Neuronal stem cell (in vitro differentiated cells): ENCODE data around the gene HPSE2.
"Not testable (repeated sequence)": the region's sequence is repeated elsewhere in the genome, so short reads cannot be mapped to it uniquely, and the experiment has no call there.

Experiments used
- DNase-seq: peaks from one replicate; pipeline ENCODE4 v3.0.0-alpha.2; 2013; ENCODE audit warnings: low spot score
- H2AFZ ChIP-seq: one replicate; pipeline ENCODE4 v1.6.1; 2013; ENCODE audit warnings: mild to moderate bottlenecking, low read length, inconsistent platforms
- H2AK5ac ChIP-seq: 2 replicates; pipeline ENCODE4 v1.6.1; 2013; ENCODE audit warnings: low read depth, mild to moderate bottlenecking, inconsistent platforms, low read length, moderate library complexity, mixed read lengths
- H2BK120ac ChIP-seq: 2 replicates; pipeline ENCODE4 v1.6.1; 2013; ENCODE audit warnings: low read depth, mild to moderate bottlenecking, inconsistent platforms, low read length, moderate library complexity, mixed read lengths
- H2BK12ac ChIP-seq: one replicate; pipeline ENCODE4 v1.6.1; 2013; ENCODE audit warnings: low read length, inconsistent platforms
- H2BK15ac ChIP-seq: 2 replicates; pipeline ENCODE4 v1.6.1; 2013; ENCODE audit warnings: mild to moderate bottlenecking, low read length, inconsistent platforms, mixed read lengths
- H2BK5ac ChIP-seq: one replicate; pipeline ENCODE4 v1.6.1; 2013; ENCODE audit warnings: inconsistent platforms, mild to moderate bottlenecking, low read length, moderate library complexity
- H3K14ac ChIP-seq: one replicate; pipeline ENCODE4 v1.6.1; 2013; ENCODE audit warnings: low read length, inconsistent platforms
- H3K18ac ChIP-seq: 2 replicates; pipeline ENCODE4 v1.6.1; 2013; ENCODE audit warnings: low read length, inconsistent platforms
- H3K23ac ChIP-seq: 2 replicates; pipeline ENCODE4 v1.6.1; 2013; ENCODE audit warnings: low read depth, mild to moderate bottlenecking, mixed read lengths, low read length, inconsistent platforms; ENCODE audit not compliant: poor library complexity
- H3K27ac ChIP-seq: replicated peaks from 3 replicates; pipeline ENCODE4 v1.5.1; 2013; ENCODE audit warnings: low read length, inconsistent platforms
- H3K27me3 ChIP-seq, 3 experiments: 2 replicates each; pipeline ENCODE4 v1.6.1; 2013; ENCODE audit warnings: low read length in 3 of 3, mild to moderate bottlenecking in 2 of 3, inconsistent platforms in 1 of 3, low read depth in 1 of 3, mixed read lengths in 1 of 3, moderate library complexity in 1 of 3; ENCODE audit not compliant: control insufficient read depth in 3 of 3, insufficient read depth in 3 of 3
- H3K36me3 ChIP-seq, 2 donors: replicated peaks in 1 of 2; 2 replicates each; pipeline ENCODE4 v1.6.1; 2013; ENCODE audit warnings: low read length in 2 of 2; ENCODE audit not compliant: control insufficient read depth in 2 of 2, insufficient read depth in 2 of 2
- H3K4ac ChIP-seq: 2 replicates; pipeline ENCODE4 v1.6.1; 2013; ENCODE audit warnings: inconsistent platforms, mild to moderate bottlenecking, low read length, moderate library complexity
- H3K4me1 ChIP-seq, 2 donors: 1 replicate in 1 of 2; 2 replicates in 1 of 2; pipeline ENCODE4 v1.6.1; 2013; ENCODE audit warnings: low read length in 2 of 2, low read depth in 1 of 2; ENCODE audit not compliant: control insufficient read depth in 2 of 2, insufficient read depth in 1 of 2
- H3K4me2 ChIP-seq: one replicate; pipeline ENCODE4 v1.6.1; 2013; ENCODE audit warnings: mild to moderate bottlenecking, low read length, inconsistent platforms; ENCODE audit not compliant: insufficient read depth, poor library complexity, severe bottlenecking
- H3K4me3 ChIP-seq, 2 donors: 2 replicates each; pipeline ENCODE4 v1.5.1; 2013; ENCODE audit warnings: low read length in 2 of 2, mild to moderate bottlenecking in 2 of 2, inconsistent platforms in 1 of 2, moderate library complexity in 1 of 2
- H3K79me1 ChIP-seq: one replicate; pipeline ENCODE4 v1.6.1; 2013; ENCODE audit warnings: low read depth, mild to moderate bottlenecking, inconsistent platforms, low read length, moderate library complexity
- H3K9ac ChIP-seq: one replicate; pipeline ENCODE4 v1.6.1; 2013; ENCODE audit warnings: mild to moderate bottlenecking, low read depth, low read length, inconsistent platforms; ENCODE audit not compliant: poor library complexity
- H3K9me3 ChIP-seq, 2 donors: replicated peaks in 1 of 2; 2 replicates each; pipeline versions ENCODE3 to v1.6.1; 2013; ENCODE audit warnings: low read length in 2 of 2, mild to moderate bottlenecking in 2 of 2, inconsistent platforms in 1 of 2, low read depth in 1 of 2, mixed read lengths in 1 of 2, moderate library complexity in 1 of 2; ENCODE audit not compliant: control insufficient read depth in 2 of 2, insufficient read depth in 1 of 2
- H4K8ac ChIP-seq: one replicate; pipeline ENCODE4 v1.6.1; 2013; ENCODE audit warnings: low read depth, mild to moderate bottlenecking, inconsistent platforms, low read length, moderate library complexity
- H4K91ac ChIP-seq: one replicate; pipeline ENCODE4 v1.6.1; 2013; ENCODE audit warnings: low read length, low read depth, mild to moderate bottlenecking, inconsistent platforms; ENCODE audit not compliant: poor library complexity
- WGBS, 2 donors: extraction: QIAGEN DNeasy Blood & Tissue Kit; methylation state at CpG; one replicate each; pipeline ENCODE4 v1.1.7; 2013; ENCODE audit warnings: missing lambda C conversion rate in 2 of 2, mixed read lengths in 1 of 2; ENCODE audit not compliant: insufficient read length in 2 of 2, insufficient replicate concordance in 1 of 2; ENCODE audit errors: extremely low coverage in 2 of 2; 5-methylcytosine and 5-hydroxymethylcytosine counted together

HPSE2 gene

GRCh38 chr10:98556061-98556460 is 679.6 kb downstream of the HPSE2 start:
- H2AFZ ChIP-seq = no peak overlapping the region
- H4K8ac ChIP-seq = no peak overlapping the region
- H2BK120ac ChIP-seq = no peak overlapping the region
- H4K91ac ChIP-seq = no peak overlapping the region
- peaks cover 0 to 2% (median 0%) of the 10 kb centered on the region in 3 experiments for H3K27me3 ChIP-seq
- H3K9me3 ChIP-seq = no peaks in the 10 kb centered on the region
- DNase-seq = no peak
- H2AK5ac ChIP-seq = no peak overlapping the region
- no peak overlapping the region for H3K4me3 ChIP-seq
- H3K27ac ChIP-seq = no peak overlapping the region
- no peak overlapping the region for H2BK12ac ChIP-seq
- H3K9ac ChIP-seq = no peak overlapping the region
- no peaks in the 10 kb centered on the region for H3K79me1 ChIP-seq
- no peak overlapping the region for H3K23ac ChIP-seq
- H2BK15ac ChIP-seq = no peak overlapping the region
- no peak overlapping the region for H3K14ac ChIP-seq
- no peak overlapping the region for H3K18ac ChIP-seq
- H3K36me3 ChIP-seq = no peaks in the 10 kb centered on the region
- peaks cover 0 to 9% of the 10 kb centered on the region in 2 donors for H3K4me1 ChIP-seq
- H3K4me2 ChIP-seq = no peak overlapping the region
- H3K4ac ChIP-seq = no peak overlapping the region
- no peak overlapping the region for H2BK5ac ChIP-seq
- no CpG with 5 or more reads among the region's 3 CpGs for WGBS, 2 donors

- Histone ChIP-seq H3K4me1 (peaks cover 0 to 9% of the 10 kb centered on the region in 2 donors), H3K4me3 (no peak overlapping the region), H3K79me1 (no peaks in the 10 kb centered on the region), H3K4me2 (no peak overlapping the region), H2BK120ac (no peak overlapping the region), H3K14ac (no peak overlapping the region), H3K27me3 (peaks cover 0 to 2% (median 0%) of the 10 kb centered on the region in 3 experiments), H2AFZ (no peak overlapping the region), H2AK5ac (no peak overlapping the region), H3K27ac (peak overlapping the region; percentile 33), H3K36me3 (no peaks in the 10 kb centered on the region), H2BK12ac (no peak overlapping the region), H3K18ac (peak overlapping the region; percentile 65), H2BK5ac (no peak overlapping the region), H3K9me3 (no peaks in the 10 kb centered on the region), H3K23ac (no peak overlapping the region), H4K8ac (no peak overlapping the region), H4K91ac (no peak overlapping the region), H3K9ac (no peak overlapping the region), H3K4ac (no peak overlapping the region), H2BK15ac (no peak overlapping the region)
- WGBS, 2 donors = no CpG with 5 or more reads among the region's 7 CpGs
- DNase-seq = no peak
Measured at GRCh38 chr10:98555021-98555619, 680.5 kb downstream of the HPSE2 start.

GRCh38 chr10:98541561-98541960 is 694.1 kb downstream of the HPSE2 start:
- not testable (repeated sequence) for H3K4ac ChIP-seq, H2AFZ ChIP-seq, H3K36me3 ChIP-seq, H3K14ac ChIP-seq, H3K27me3 ChIP-seq, H3K4me3 ChIP-seq, H3K9ac ChIP-seq, DNase-seq, H3K18ac ChIP-seq, H3K4me1 ChIP-seq, H3K79me1 ChIP-seq, H2AK5ac ChIP-seq, H4K8ac ChIP-seq, H3K23ac ChIP-seq, H2BK120ac ChIP-seq, H3K27ac ChIP-seq, H2BK15ac ChIP-seq, H4K91ac ChIP-seq, H3K4me2 ChIP-seq, H2BK5ac ChIP-seq, H3K9me3 ChIP-seq, H2BK12ac ChIP-seq
- WGBS, 2 donors = no CpG with 5 or more reads among the region's 7 CpGs

- H3K23ac ChIP-seq = no peak overlapping the region
- no peak overlapping the region for H3K27ac ChIP-seq
- H3K36me3 ChIP-seq = no peaks in the 10 kb centered on the region
- no peak overlapping the region for H3K4ac ChIP-seq
- H3K4me1 ChIP-seq = no peaks in the 10 kb centered on the region
- H2BK12ac ChIP-seq = no peak overlapping the region
- no peak overlapping the region for H2BK15ac ChIP-seq
- H3K9ac ChIP-seq = no peak overlapping the region
- no peak overlapping the region for H3K4me3 ChIP-seq
- H3K14ac ChIP-seq = no peak overlapping the region
- no peak for DNase-seq
- no peak overlapping the region for H2BK5ac ChIP-seq
- H3K79me1 ChIP-seq = no peaks in the 10 kb centered on the region
- no peak overlapping the region for H3K18ac ChIP-seq
- H3K27me3 ChIP-seq = no peaks in the 10 kb centered on the region
- H4K8ac ChIP-seq = no peak overlapping the region
- no CpG with 5 or more reads among the region's 1 CpG for WGBS, 2 donors
- no peak overlapping the region for H2AFZ ChIP-seq
- no peak overlapping the region for H2AK5ac ChIP-seq
- H4K91ac ChIP-seq = no peak overlapping the region
- H3K9me3 ChIP-seq = no peaks in the 10 kb centered on the region
- H3K4me2 ChIP-seq = no peak overlapping the region
- no peak overlapping the region for H2BK120ac ChIP-seq
Measured at GRCh38 chr10:98539578-98539977, 696.1 kb downstream of the HPSE2 start.
